ENCODE measurements around the gene COG7. TPM values are rescaled to one million over a fixed set of nuclear protein-coding genes. Genes with fewer than 3 reads are reported as not detected.
"Not testable (repeated sequence)": the region's sequence is repeated elsewhere in the genome, so short reads cannot be mapped to it uniquely, and the experiment has no call there.

COG7 gene
- total and polyA plus RNA-seq, 2 donors = 9.0 to 28.0 TPM

DNA sequence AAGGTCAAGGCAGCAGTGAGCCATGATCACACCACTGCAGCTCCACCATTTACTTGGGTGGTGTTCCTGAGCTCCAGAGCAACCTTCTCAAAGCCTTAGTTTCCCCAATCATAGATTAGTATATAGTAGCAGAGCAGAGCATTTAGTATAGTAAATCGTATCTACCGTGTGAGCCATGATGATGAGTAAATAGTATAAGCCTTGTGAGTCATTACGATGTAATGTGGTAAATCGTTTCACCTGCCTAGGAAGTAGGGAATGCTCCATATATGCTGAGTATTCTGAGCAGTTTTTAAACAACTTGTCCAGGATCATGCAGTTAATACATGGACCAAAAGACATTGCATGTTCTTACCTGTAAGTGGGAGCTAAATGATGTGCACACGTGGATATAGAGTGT lies 84.5 kb downstream of the COG7 start:
- no peak overlapping the region for H3K4me3 ChIP-seq (ENCODE audit: low read length in 2 of 2)
- 88% methylated on average over 5 of the region's 5 CpGs for WGBS
- no peak overlapping the region for H3K27ac ChIP-seq (ENCODE audit: low read depth in 1 of 2, low read length in 1 of 2)
- H3K4me1 ChIP-seq (ENCODE audit: control insufficient read depth in 2 of 2, insufficient read depth in 2 of 2, low read length in 2 of 2) = peaks cover 0 to 3% of the 10 kb centered on the region in 2 donors
- DNase-seq (ENCODE audit: low read depth in 6 of 9, low spot score in 9 of 9) = no peak
- no peaks in the 10 kb centered on the region for H3K27me3 ChIP-seq (ENCODE audit: control insufficient read depth in 2 of 2, insufficient read depth in 1 of 2, low read length in 1 of 2)
- H3K9me3 ChIP-seq (ENCODE audit: control insufficient read depth in 2 of 2, insufficient read depth in 1 of 2, low read length in 1 of 2) = no peaks in the 10 kb centered on the region
- no peaks in the 10 kb centered on the region for H3K36me3 ChIP-seq (ENCODE audit: control insufficient read depth in 2 of 2, insufficient read depth in 2 of 2, low read length in 1 of 2)

DNA sequence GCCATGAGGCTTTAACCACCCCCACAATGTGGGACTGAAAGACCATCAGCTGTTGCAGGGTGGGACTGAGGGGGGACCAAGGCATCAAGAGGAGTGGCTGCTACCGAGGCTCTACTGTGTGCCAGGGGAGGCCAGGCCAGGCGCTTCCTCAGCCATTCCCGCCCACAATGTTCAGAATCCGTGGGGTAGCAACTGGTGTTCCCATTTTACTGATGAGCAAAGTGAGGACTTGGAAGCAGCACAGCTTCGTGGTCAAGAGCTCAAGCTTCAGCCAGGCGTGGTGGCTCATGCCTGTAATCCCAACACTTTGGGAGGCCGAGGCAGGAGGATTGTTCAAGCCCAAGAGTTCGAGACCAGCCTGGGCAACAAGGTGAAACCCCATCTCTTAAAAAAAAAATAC lies 85.0 kb downstream of the COG7 start:
- Histone ChIP-seq H3K27ac (ENCODE audit: low read depth in 1 of 2, low read length in 1 of 2) (no peak overlapping the region), H3K27me3 (ENCODE audit: control insufficient read depth in 2 of 2, insufficient read depth in 1 of 2, low read length in 1 of 2) (no peaks in the 10 kb centered on the region), H3K4me3 (ENCODE audit: low read length in 2 of 2) (no peak overlapping the region), H3K36me3 (ENCODE audit: control insufficient read depth in 2 of 2, insufficient read depth in 2 of 2, low read length in 1 of 2) (no peaks in the 10 kb centered on the region), H3K4me1 (ENCODE audit: control insufficient read depth in 2 of 2, insufficient read depth in 2 of 2, low read length in 2 of 2) (peaks cover 0 to 3% of the 10 kb centered on the region in 2 donors), H3K9me3 (ENCODE audit: control insufficient read depth in 2 of 2, insufficient read depth in 1 of 2, low read length in 1 of 2) (no peaks in the 10 kb centered on the region)
- WGBS = 86% methylated on average over 8 of the region's 8 CpGs
- no peak for DNase-seq (ENCODE audit: low read depth in 6 of 9, low spot score in 9 of 9)

DNA sequence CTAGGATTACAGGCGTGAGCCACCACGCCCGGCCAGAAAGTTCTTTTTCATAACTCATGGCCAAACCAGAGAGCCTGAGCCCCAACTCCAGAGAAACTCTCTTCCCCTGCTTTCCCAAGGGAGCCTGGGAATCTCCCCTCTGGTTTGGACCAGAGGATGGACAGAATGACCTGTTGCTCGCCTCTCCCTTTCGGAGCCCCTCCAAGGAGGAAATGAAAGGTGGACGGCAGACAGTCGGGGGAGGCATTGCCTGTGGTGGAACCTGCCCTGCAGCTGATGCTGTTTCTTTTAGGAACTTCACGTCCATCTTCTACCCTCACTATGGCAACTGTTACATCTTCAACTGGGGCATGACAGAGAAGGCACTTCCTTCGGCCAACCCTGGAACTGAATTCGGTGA lies 85.4 kb downstream of the COG7 start:
- H3K4me1 ChIP-seq (ENCODE audit: control insufficient read depth in 2 of 2, insufficient read depth in 2 of 2, low read length in 2 of 2) = peaks cover 0 to 3% of the 10 kb centered on the region in 2 donors
- 87% methylated on average over 10 of the region's 10 CpGs for WGBS
- H3K36me3 ChIP-seq (ENCODE audit: control insufficient read depth in 2 of 2, insufficient read depth in 2 of 2, low read length in 1 of 2) = no peaks in the 10 kb centered on the region
- no peak overlapping the region for H3K27ac ChIP-seq (ENCODE audit: low read depth in 1 of 2, low read length in 1 of 2)
- H3K27me3 ChIP-seq (ENCODE audit: control insufficient read depth in 2 of 2, insufficient read depth in 1 of 2, low read length in 1 of 2) = no peaks in the 10 kb centered on the region
- no peak overlapping the region for H3K4me3 ChIP-seq (ENCODE audit: low read length in 2 of 2)
- DNase-seq (ENCODE audit: low read depth in 6 of 9, low spot score in 9 of 9) = no peak
- no peaks in the 10 kb centered on the region for H3K9me3 ChIP-seq (ENCODE audit: control insufficient read depth in 2 of 2, insufficient read depth in 1 of 2, low read length in 1 of 2)

DNA sequence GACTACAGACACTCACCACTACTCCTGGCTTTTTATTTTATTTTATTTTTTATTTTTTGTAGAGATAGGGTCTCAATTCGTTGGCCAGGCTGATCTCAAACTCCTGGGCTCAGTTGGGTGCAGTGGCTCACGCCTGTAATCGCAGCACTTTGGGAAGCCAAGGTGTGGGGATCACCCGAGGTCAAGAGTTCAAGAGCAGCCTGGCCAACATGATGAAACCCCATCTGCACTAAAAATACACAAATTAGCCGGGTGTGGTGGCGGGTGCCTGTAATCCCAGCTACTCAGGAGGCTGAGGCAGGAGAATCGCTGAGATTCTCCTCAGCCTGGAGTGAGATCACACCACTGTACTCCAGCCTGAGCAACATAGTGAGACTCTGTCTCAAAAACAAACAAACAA lies 86.6 kb downstream of the COG7 start:
- not testable (repeated sequence) for DNase-seq (ENCODE audit: low read depth in 6 of 9, low spot score in 9 of 9); H3K27me3 ChIP-seq (ENCODE audit: control insufficient read depth in 2 of 2, insufficient read depth in 1 of 2, low read length in 1 of 2); H3K4me1 ChIP-seq (ENCODE audit: control insufficient read depth in 2 of 2, insufficient read depth in 2 of 2, low read length in 2 of 2); H3K4me3 ChIP-seq (ENCODE audit: low read length in 2 of 2); H3K36me3 ChIP-seq (ENCODE audit: control insufficient read depth in 2 of 2, insufficient read depth in 2 of 2, low read length in 1 of 2); H3K27ac ChIP-seq (ENCODE audit: low read depth in 1 of 2, low read length in 1 of 2); H3K9me3 ChIP-seq (ENCODE audit: control insufficient read depth in 2 of 2, insufficient read depth in 1 of 2, low read length in 1 of 2)
- WGBS = 94% methylated on average over 7 of the region's 7 CpGs

DNA sequence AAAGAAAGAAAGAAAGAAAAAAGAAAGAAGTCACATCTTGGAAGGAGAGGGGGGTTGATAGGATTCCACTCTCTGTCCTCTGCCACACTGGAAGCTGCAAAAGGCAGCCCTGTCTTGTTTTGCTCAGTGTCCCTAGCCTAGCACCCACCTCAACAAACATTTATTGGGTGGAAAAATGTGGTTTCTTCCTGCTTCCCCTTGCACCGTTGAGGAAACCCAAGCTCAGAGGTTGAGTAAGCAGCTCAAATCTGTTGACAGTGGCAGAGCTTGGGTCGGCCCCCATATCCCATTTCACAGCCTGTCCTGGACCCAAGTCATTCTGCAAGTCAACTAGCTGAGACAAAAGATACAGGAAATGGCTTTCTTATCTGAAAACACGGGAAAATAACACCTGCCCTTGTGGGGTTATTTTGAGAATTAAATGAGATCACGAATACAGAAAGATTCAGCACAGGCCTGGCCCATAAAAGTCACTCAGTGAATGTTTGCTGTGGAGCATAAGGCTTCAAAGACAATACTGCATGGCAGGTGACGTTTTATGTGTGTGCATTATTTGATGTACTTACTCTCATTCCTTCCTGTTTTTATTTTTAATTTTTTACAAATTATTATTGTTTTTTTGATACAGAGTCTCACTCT lies 87.3 kb downstream of the COG7 start:
- H3K27ac ChIP-seq (ENCODE audit: low read depth in 1 of 2, low read length in 1 of 2) = peak overlapping the region in 1 of 2 donors; percentile 30
- no peaks in the 10 kb centered on the region for H3K36me3 ChIP-seq (ENCODE audit: control insufficient read depth in 2 of 2, insufficient read depth in 2 of 2, low read length in 1 of 2)
- H3K4me1 ChIP-seq (ENCODE audit: control insufficient read depth in 2 of 2, insufficient read depth in 2 of 2, low read length in 2 of 2) = peaks cover 0 to 3% of the 10 kb centered on the region in 2 donors
- peak in 4 of 9 donors; percentile 3 to 22 (median 4) for DNase-seq (ENCODE audit: low read depth in 6 of 9, low spot score in 9 of 9)
- WGBS = 12% methylated on average over 5 of the region's 5 CpGs
- no peaks in the 10 kb centered on the region for H3K9me3 ChIP-seq (ENCODE audit: control insufficient read depth in 2 of 2, insufficient read depth in 1 of 2, low read length in 1 of 2)
- H3K27me3 ChIP-seq (ENCODE audit: control insufficient read depth in 2 of 2, insufficient read depth in 1 of 2, low read length in 1 of 2) = no peaks in the 10 kb centered on the region
- H3K4me3 ChIP-seq (ENCODE audit: low read length in 2 of 2) = no peak overlapping the region

DNA sequence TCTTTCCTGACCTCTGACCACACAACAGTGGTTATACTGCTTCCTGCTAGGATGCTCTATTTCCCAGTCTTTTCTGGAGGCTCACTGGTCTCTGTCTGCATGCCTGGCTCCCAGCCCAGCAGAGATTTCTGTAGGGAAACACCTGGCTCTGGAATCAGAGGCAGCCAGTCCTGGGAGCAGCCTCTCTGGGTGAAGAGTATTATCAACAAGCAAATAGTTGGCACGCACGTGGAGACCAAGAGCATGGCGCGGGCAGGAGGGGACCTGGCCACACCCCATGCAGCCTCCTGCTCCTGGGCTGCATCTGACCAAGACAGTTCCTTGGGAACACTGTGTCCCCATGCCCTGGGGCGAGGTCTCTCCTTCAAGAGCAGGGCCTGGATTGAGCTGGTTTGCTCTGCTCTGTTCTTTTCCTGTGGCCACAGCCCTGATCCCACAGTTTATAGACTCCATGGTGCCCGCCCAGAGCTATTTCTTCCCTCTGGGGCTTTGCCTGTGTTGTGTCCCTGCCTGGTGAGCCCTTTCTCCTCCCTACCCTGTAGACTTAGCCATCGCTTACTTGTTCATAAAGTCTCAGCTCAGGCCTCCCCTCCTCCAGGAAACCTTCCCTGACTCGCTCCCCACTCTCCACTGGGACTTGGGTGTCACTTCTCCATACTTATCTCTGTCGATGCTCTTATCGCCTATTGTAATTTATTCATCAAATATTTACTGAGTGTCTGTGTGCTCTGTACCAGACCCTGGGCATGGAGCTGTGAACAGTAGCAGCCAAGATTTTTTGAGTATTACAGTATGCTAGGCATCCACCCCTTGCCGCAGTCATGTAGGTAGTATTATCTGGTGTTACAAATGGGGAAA lies 90.3 kb downstream of the COG7 start:
- 85% methylated on average over 11 of the region's 11 CpGs for WGBS
- H3K36me3 ChIP-seq (ENCODE audit: control insufficient read depth in 2 of 2, insufficient read depth in 2 of 2, low read length in 1 of 2) = no peaks in the 10 kb centered on the region
- H3K4me3 ChIP-seq (ENCODE audit: low read length in 2 of 2) = no peak overlapping the region
- H3K9me3 ChIP-seq (ENCODE audit: control insufficient read depth in 2 of 2, insufficient read depth in 1 of 2, low read length in 1 of 2) = no peaks in the 10 kb centered on the region
- H3K27me3 ChIP-seq (ENCODE audit: control insufficient read depth in 2 of 2, insufficient read depth in 1 of 2, low read length in 1 of 2) = no peaks in the 10 kb centered on the region
- no peak for DNase-seq (ENCODE audit: low read depth in 6 of 9, low spot score in 9 of 9)
- peak overlapping the region in 1 of 2 donors; percentile 20 for H3K27ac ChIP-seq (ENCODE audit: low read depth in 1 of 2, low read length in 1 of 2)
- peaks cover 0 to 3% of the 10 kb centered on the region in 2 donors for H3K4me1 ChIP-seq (ENCODE audit: control insufficient read depth in 2 of 2, insufficient read depth in 2 of 2, low read length in 2 of 2)

DNA sequence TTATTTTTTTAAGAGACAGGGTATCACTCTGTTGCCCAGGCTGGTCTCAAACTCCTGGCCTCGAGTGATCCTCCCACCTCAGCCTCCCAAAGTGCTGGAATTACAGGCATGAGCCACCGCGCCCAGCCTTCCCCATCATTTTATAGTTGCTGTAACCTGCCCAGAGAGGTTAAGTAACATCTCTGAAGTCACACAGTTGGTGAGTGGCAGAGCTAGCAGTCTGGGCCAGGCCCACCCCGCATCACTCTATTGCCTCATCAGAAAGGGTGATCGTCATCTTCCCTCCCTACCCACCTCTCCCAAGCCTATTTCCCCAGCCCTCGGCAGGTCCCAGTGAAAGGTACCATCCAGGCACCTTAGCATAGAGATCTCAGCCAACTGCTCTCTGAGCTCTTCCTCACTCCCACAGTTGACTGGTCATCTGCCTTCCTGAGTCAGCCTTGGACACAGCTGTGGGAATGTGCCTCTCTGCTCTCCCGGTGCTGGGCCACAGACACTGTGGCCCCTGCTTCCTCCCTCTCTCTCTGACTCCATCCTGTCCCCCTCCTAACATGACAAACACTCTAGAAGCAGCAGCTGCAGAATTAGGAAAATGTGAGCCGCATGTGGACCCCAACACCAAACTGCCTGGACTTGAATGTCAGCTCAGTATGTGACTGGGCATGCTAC lies 93.8 kb downstream of the COG7 start:
- Histone ChIP-seq H3K4me3 (ENCODE audit: low read length in 2 of 2) (no peak overlapping the region), H3K27me3 (ENCODE audit: control insufficient read depth in 2 of 2, insufficient read depth in 1 of 2, low read length in 1 of 2) (no peaks in the 10 kb centered on the region), H3K36me3 (ENCODE audit: control insufficient read depth in 2 of 2, insufficient read depth in 2 of 2, low read length in 1 of 2) (no peaks in the 10 kb centered on the region), H3K27ac (ENCODE audit: low read depth in 1 of 2, low read length in 1 of 2) (no peak overlapping the region), H3K9me3 (ENCODE audit: control insufficient read depth in 2 of 2, insufficient read depth in 1 of 2, low read length in 1 of 2) (no peaks in the 10 kb centered on the region), H3K4me1 (ENCODE audit: control insufficient read depth in 2 of 2, insufficient read depth in 2 of 2, low read length in 2 of 2) (no peaks in the 10 kb centered on the region)
- no peak for DNase-seq (ENCODE audit: low read depth in 6 of 9, low spot score in 9 of 9)
- 78% methylated on average over 8 of the region's 8 CpGs for WGBS

DNA sequence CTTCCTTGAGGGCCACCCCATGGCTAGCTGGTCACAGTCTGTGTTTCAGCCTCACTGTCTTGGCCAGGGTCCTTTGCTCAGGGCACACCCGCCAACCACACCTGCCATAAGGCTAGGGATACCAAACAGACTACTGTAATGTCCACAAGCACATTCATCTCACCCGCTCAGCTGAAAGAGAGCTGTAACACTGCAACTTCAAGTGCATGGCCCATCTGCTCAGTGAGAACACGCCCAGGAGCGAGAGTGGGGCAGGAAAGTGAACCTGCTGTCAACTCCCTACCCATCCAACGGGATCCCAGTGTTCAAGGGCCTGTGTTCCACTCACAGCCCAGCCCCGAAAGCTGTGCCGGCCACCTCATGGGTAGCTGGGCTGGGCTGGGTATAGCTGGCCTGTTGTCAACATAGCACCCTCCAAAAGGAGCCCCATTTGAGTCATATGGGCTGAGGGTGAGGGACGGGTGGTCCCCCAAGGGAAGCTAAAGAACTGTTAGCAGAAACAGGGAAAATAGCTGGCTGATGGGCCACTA lies 95.2 kb downstream of the COG7 start:
- WGBS = 93% methylated on average over 8 of the region's 8 CpGs
- no peaks in the 10 kb centered on the region for H3K9me3 ChIP-seq (ENCODE audit: control insufficient read depth in 2 of 2, insufficient read depth in 1 of 2, low read length in 1 of 2)
- H3K27ac ChIP-seq (ENCODE audit: low read depth in 1 of 2, low read length in 1 of 2) = no peak overlapping the region
- no peak for DNase-seq (ENCODE audit: low read depth in 6 of 9, low spot score in 9 of 9)
- no peak overlapping the region for H3K4me3 ChIP-seq (ENCODE audit: low read length in 2 of 2)
- no peaks in the 10 kb centered on the region for H3K36me3 ChIP-seq (ENCODE audit: control insufficient read depth in 2 of 2, insufficient read depth in 2 of 2, low read length in 1 of 2)
- no peaks in the 10 kb centered on the region for H3K4me1 ChIP-seq (ENCODE audit: control insufficient read depth in 2 of 2, insufficient read depth in 2 of 2, low read length in 2 of 2)
- H3K27me3 ChIP-seq (ENCODE audit: control insufficient read depth in 2 of 2, insufficient read depth in 1 of 2, low read length in 1 of 2) = no peaks in the 10 kb centered on the region

DNA sequence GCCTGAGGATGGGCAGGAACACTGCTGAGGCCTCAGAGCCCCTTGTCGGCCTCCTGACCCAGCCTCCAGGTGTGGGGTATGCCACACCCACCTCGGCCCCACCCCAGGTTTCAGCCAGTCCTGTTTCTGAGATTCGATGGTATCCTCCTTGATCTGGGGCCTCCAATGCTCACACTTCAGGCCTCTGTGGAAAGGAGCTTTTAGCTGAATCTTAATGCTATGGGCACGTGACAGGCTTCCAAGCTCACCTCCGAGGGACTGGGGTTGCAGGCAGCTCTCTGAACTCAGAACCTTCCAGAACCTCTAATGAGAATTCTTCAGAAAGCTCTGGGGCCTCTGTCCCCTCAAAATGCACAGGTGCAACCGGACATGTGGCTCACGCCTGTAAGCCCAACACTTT lies 96.0 kb downstream of the COG7 start:
- Histone ChIP-seq H3K4me1 (ENCODE audit: control insufficient read depth in 2 of 2, insufficient read depth in 2 of 2, low read length in 2 of 2) (no peaks in the 10 kb centered on the region), H3K27ac (ENCODE audit: low read depth in 1 of 2, low read length in 1 of 2) (no peak overlapping the region), H3K9me3 (ENCODE audit: control insufficient read depth in 2 of 2, insufficient read depth in 1 of 2, low read length in 1 of 2) (no peaks in the 10 kb centered on the region), H3K27me3 (ENCODE audit: control insufficient read depth in 2 of 2, insufficient read depth in 1 of 2, low read length in 1 of 2) (no peaks in the 10 kb centered on the region), H3K4me3 (ENCODE audit: low read length in 2 of 2) (no peak overlapping the region), H3K36me3 (ENCODE audit: control insufficient read depth in 2 of 2, insufficient read depth in 2 of 2, low read length in 1 of 2) (no peaks in the 10 kb centered on the region)
- 91% methylated on average over 7 of the region's 7 CpGs for WGBS
- DNase-seq (ENCODE audit: low read depth in 6 of 9, low spot score in 9 of 9) = no peak
